Measurements from ENCODE around the gene CALHM4.

Gene CALHM4

GRCh38 chr6:116543149-116543548 is 10.4 kb upstream of the CALHM4 start:
- no peak for DNase-seq

GRCh38 chr6:116545651-116546050 is 7.9 kb upstream of the CALHM4 start, which contains the start of gene TRAPPC3L:
TSS of gene TRAPPC3L (minus strand) at chr6:116545684. CDS start at chr6:116545514, 170 bp downstream.
- DNase-seq, result no peak

DNA sequence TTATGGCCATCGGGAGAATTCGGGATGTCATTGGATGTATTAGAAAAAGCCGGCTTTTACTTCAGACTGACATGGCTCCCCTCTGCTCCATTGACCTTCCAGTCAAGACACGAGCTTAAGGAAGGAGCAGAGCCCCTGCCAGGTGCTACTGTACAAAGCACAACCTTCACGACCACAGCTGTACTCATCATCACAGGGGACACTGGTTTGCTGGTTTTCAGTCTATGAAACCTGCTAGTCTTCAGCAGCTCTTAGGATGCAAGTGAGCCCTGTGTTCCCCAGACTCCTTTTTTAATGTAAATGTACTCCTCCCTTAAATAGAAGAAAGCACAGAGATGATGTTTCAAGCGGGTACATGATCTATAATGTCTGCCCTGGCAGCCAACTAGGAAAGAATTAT is 6.2 kb upstream of the CALHM4 start:
- no peak for DNase-seq

GRCh38 chr6:116550796-116551195 is 2.8 kb upstream of the CALHM4 start:
- DNase-seq, result no peak

DNA sequence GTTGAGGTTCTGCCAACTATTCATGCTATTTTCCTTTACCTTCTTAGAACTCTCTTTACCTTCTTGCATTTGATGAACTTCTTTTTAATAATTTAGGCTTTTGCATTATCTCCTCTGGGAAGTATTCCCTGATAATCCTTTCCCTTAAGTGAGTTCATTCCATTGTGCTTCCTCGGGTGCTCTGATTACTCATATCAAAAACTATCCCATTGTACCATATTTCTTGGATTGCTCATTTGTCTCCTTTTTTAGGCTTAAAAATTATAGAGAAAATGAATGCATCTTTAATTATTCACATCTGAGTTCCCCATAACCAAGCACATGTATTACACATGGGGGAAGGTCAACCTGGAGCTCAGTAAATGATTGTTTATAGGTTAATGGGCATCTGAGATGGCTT is 2.5 kb downstream of the CALHM4 start:
- DNase-seq, result no peak

- no peak for DNase-seq
These were observed 3.4 kb downstream of the CALHM4 start for GRCh38 chr6:116556814-116557415.

- DNase-seq, result no peak
These were observed 4.3 kb downstream of the CALHM4 start for GRCh38 chr6:116557893-116558292.

GRCh38 chr6:116560130-116560529 is 6.6 kb downstream of the CALHM4 start:
- DNase-seq, result no peak

DNA sequence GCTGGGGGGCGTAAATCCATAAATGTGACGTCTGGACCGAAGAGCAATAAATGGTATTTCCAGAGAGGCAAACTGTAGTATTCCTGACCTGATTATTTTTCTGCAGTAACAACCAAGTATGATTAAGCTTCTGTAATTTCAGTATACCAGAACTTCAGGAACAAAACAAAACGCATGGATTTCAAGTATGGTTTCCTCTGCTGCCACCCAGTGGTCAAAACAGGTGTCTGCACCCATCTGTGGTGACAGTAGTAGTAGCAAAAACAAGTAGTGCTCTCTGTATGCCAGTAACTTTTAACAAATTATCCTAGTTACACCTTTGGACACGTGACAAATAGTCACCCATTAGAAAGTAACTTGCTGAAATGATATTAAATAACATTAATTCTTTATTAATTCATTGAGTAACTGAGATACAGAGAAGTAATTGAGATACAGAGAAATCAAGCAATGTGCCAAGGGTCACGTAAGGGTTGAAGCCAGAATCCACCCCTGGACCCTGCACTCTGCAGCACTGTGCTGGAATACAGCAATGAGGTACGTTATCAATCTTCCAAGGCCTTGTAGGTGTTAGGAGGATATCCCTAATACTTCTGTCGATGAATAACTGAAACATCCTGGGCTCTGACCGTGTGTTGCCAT is 7.9 kb downstream of the CALHM4 start:
- DNase-seq, result peak; percentile 35

DNA sequence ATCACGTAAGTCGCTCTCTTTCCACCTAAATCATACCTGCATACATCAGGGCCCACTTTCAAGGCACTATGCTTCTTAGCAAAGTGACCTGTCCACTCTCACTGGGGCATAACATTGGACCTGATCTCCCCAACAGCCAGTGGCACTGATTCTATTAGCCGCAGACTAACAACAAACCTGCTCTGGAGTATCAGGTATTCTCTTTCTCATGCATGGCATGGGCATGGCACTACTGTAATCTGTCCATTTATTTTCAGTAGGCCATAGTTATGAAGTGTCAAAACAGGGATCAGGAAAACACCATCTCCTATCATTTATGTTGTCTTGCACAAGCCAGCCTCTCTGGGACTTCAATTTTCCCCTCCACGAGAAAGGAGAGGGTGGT is 8.5 kb downstream of the CALHM4 start:
- DNase-seq, result no peak

- no peak for DNase-seq
These were observed 9.1 kb downstream of the CALHM4 start for GRCh38 chr6:116562614-116563013.

GRCh38 chr6:116563830-116564229 is 10.3 kb downstream of the CALHM4 start:
- no peak for DNase-seq

DNA sequence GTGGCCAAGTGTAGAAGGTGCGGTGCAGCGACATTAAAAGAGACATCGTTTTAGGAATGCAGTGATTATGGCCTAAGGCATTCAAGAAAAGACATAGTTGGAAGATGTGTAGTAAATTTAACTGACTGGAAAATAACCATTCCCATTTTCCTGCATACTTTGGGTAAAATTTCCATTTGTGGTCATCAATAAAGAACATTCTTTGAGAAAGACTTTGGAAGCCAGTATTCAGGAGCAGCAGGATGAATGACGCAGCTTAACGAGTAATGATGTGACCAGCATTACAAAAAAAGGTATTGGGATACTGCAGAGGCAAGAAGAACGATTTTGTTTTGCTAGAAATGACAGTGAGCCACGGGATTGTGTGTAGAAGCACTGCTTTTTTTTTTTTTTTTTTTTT is 10.8 kb downstream of the CALHM4 start:
- DNase-seq, result no peak

- no peak for DNase-seq
These were observed 11.6 kb downstream of the CALHM4 start for GRCh38 chr6:116564921-116565872.

DNA sequence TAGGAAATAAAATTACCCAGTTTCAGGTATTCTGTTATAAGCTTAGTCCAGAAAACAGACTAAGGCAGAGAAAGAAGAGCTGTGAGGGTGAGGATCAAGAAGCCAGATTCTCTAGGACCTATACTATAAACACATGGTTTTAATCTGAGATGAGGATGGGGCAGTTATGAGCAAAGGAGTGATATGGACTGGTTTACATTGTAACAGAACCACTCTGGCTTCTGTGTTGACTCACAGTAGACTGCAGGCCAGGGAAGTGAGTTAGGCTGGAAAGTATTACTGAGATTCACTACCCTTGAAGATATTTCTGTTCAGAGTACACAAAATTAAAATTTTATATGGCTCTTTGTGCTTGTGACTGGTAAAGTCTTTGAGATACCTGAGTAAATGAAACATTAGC is 14.6 kb downstream of the CALHM4 start:
- DNase-seq, result no peak

- no peak for DNase-seq
These were observed 15.5 kb downstream of the CALHM4 start for GRCh38 chr6:116568821-116569755.

GRCh38 chr6:116570856-116571682 is 17.5 kb downstream of the CALHM4 start, which contains the start of gene RWDD1:
TSS of gene RWDD1 (plus strand) at chr6:116571504. CDS start at chr6:116571583, 79 bp downstream.
- DNase-seq, result peak; percentile 97

DNA sequence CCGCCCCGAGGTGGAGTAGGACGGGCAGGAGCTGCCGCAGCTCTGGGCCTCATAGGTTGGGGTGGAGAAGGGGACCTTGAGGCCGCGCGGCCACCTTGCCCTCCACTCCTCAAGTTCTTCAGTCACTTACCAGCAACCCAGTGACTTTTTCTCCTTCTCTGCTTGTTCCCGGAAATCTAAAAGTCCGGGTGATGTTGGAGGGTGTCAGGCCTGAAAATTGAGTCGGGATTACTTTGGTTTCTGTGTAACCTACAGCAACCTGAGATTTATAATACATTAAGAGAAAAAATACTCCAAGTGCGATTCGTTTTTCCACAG is 18.1 kb downstream of the CALHM4 start:
- DNase-seq, result no peak

DNA sequence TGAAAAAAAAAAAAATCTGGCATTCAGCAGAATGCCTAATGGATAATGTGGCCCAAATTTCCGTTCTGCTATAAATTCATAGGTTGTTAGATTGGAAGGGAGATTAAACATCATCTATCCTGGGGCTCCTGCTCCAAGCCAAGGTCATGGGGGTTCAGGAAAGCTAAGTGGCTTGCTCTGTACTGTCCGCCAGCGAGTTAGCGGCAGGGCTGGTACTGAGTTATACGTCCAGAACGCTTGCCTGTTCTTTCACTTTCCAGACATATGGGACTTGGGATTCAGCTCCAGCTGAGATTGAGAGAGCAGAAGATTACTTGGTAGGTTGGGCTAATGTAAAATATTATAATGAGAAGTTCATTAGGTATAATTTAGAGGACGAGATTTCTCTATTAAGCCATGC is 18.6 kb downstream of the CALHM4 start:
- peak; percentile 12 for DNase-seq

DNA sequence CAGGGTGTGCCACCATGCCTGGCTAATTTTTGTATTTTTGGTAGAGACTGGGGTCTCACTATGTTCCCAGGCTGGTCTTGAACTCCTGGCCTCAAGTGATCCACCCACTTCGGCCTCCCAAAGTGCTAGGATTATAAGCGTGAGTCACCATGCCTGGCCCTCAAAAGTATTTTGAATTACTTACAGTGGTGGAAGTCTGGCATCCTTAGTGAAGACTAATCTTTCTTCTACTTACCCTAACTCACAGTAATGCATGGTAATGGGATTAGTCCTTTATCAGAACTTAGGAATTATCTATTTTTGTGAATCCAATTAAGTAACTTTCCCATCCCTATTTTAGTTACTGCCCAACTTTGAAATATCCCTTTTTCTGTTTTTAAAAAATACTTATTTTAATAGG is 21.7 kb downstream of the CALHM4 start:
- DNase-seq, result no peak

- no peak for DNase-seq
These were observed 23.9 kb downstream of the CALHM4 start for GRCh38 chr6:116577486-116577885.

DNA sequence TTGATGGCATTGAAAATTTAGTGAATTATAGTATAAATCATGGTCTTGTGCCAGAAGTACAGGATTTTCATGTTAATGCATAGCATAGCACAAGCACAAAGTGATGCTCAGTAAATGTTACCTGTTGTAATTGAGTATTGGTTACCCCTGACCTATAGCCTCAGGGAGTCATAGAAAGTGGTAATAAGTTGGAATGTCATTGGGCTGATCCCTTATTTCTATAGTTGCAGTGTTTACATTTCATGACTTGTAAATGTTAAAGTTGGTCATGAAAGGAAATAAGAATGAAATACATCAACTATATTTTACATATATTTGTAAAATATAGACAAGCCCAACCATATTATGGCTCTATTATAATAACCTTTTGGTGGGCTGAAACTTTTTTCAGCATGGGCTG is 24.8 kb downstream of the CALHM4 start:
- no peak for DNase-seq

All from NCI-H446 treated with DMSO at 0.1 percent for 48 hours (cell line).